ENCODE data around the gene TEDC2.

The TEDC2 gene

GRCh38 chr16:2470603-2471015 lies 10.7 kb downstream of the TEDC2 start:
- Histone ChIP-seq H3K27ac (ENCODE audit: insufficient read depth in 1 of 2, low read depth in 1 of 2, low read length in 2 of 2, poor library complexity in 1 of 2, severe bottlenecking in 2 of 2) (no peak overlapping the region), H3K27me3 (replicated peaks in 2 of 5; ENCODE audit: control insufficient read depth in 4 of 5, insufficient read depth in 5 of 5, low read length in 4 of 5) (peaks cover 0 to 51% (median 19%) of the 10 kb centered on the region in 5 experiments), H3K4me3 (ENCODE audit: control insufficient read depth in 1 of 7, extremely low read depth in 1 of 7, insufficient read depth in 4 of 7, low read depth in 2 of 7, low read length in 6 of 7) (no peak overlapping the region), H3K9me3 (ENCODE audit: control extremely low read depth in 1 of 5, control insufficient read depth in 4 of 5, insufficient read depth in 2 of 5, low read depth in 1 of 5, low read length in 4 of 5) (no peaks in the 10 kb centered on the region), H3K4me1 (ENCODE audit: control extremely low read depth in 1 of 4, control insufficient read depth in 4 of 4, insufficient read depth in 4 of 4, low read length in 3 of 4) (peaks cover 0 to 64% (median 55%) of the 10 kb centered on the region in 4 experiments), H3K36me3 (ENCODE audit: control insufficient read depth in 4 of 4, insufficient read depth in 4 of 4, low read length in 3 of 4) (no peaks in the 10 kb centered on the region)
- 31% methylated on average over 5 of the region's 9 CpGs for WGBS (ENCODE audit: insufficient coverage)
- ChIA-PET CTCF (interaction anchor here (1.1 to 2.8 kb wide), 5 partner anchors 8 to 29 kb away, joined by 3 to 6 read pairs (median 3); no protein-coding TSS in a partner anchor), POLR2A (interaction anchor here (0.7 kb wide), 1 partner anchor 15 kb away, joined by 3 read pairs; no protein-coding TSS in a partner anchor)
- no peak for DNase-seq

GRCh38 chr16:2471016-2471652 lies 11.2 kb downstream of the TEDC2 start, which contains the start of gene NTN3:
Gene NTN3, plus strand, starts transcription at chr16:2471297. Its CDS starts 405 bp downstream, at chr16:2471702.
- POLR2A ChIA-PET = interaction anchor here (0.7 kb wide), 1 partner anchor 15 kb away, joined by 3 read pairs; no protein-coding TSS in a partner anchor
- Histone ChIP-seq H3K9me3 (ENCODE audit: control extremely low read depth in 1 of 5, control insufficient read depth in 4 of 5, insufficient read depth in 2 of 5, low read depth in 1 of 5, low read length in 4 of 5) (no peaks in the 10 kb centered on the region), H3K36me3 (ENCODE audit: control insufficient read depth in 4 of 4, insufficient read depth in 4 of 4, low read length in 3 of 4) (no peaks in the 10 kb centered on the region), H3K27ac (ENCODE audit: insufficient read depth in 1 of 2, low read depth in 1 of 2, low read length in 2 of 2, poor library complexity in 1 of 2, severe bottlenecking in 2 of 2) (no peak within 1 kb of the TSS), H3K27me3 (replicated peaks in 2 of 5; ENCODE audit: control insufficient read depth in 4 of 5, insufficient read depth in 5 of 5, low read length in 4 of 5) (peaks cover 0 to 51% (median 19%) of the 10 kb centered on the region in 5 experiments), H3K4me3 (ENCODE audit: control insufficient read depth in 1 of 7, extremely low read depth in 1 of 7, insufficient read depth in 4 of 7, low read depth in 2 of 7, low read length in 6 of 7) (peak within 1 kb of the TSS in 3 of 7 experiments; percentile 28 to 58 (median 43)), H3K4me1 (ENCODE audit: control extremely low read depth in 1 of 4, control insufficient read depth in 4 of 4, insufficient read depth in 4 of 4, low read length in 3 of 4) (peaks cover 3 to 69% (median 61%) of the 10 kb centered on the region in 4 experiments)
- CTCF ChIA-PET = interaction anchor here (0.8 to 1.6 kb wide), 4 partner anchors 9 to 16 kb away, joined by 3 to 5 read pairs (median 3); no protein-coding TSS in a partner anchor
- 0% methylated on average over 33 of the region's 59 CpGs for WGBS (ENCODE audit: insufficient coverage)
- peak in 2 of 3 donors; percentile 26 to 27 for DNase-seq

- Histone ChIP-seq H3K4me1 (ENCODE audit: control extremely low read depth in 1 of 4, control insufficient read depth in 4 of 4, insufficient read depth in 4 of 4, low read length in 3 of 4) (peaks cover 4 to 70% (median 63%) of the 10 kb centered on the region in 4 experiments), H3K36me3 (ENCODE audit: control insufficient read depth in 4 of 4, insufficient read depth in 4 of 4, low read length in 3 of 4) (no peaks in the 10 kb centered on the region), H3K27ac (ENCODE audit: insufficient read depth in 1 of 2, low read depth in 1 of 2, low read length in 2 of 2, poor library complexity in 1 of 2, severe bottlenecking in 2 of 2) (no peak overlapping the region), H3K9me3 (ENCODE audit: control extremely low read depth in 1 of 5, control insufficient read depth in 4 of 5, insufficient read depth in 2 of 5, low read depth in 1 of 5, low read length in 4 of 5) (no peaks in the 10 kb centered on the region), H3K4me3 (ENCODE audit: control insufficient read depth in 1 of 7, extremely low read depth in 1 of 7, insufficient read depth in 4 of 7, low read depth in 2 of 7, low read length in 6 of 7) (peak overlapping the region in 3 of 7 experiments; percentile 28 to 58 (median 43)), H3K27me3 (replicated peaks in 2 of 5; ENCODE audit: control insufficient read depth in 4 of 5, insufficient read depth in 5 of 5, low read length in 4 of 5) (peaks cover 0 to 51% (median 19%) of the 10 kb centered on the region in 5 experiments)
- DNase-seq = no peak
- POLR2A ChIA-PET = no interaction called here
- CTCF ChIA-PET = interaction anchor here (0.8 to 1.0 kb wide), 2 partner anchors 11 to 12 kb away, joined by 3 read pairs; no protein-coding TSS in a partner anchor
- WGBS (ENCODE audit: insufficient coverage) = 37% methylated on average over 59 of the region's 61 CpGs
Observed at GRCh38 chr16:2471653-2472487, 12.0 kb downstream of the TEDC2 start.

- Histone ChIP-seq H3K4me1 (ENCODE audit: control extremely low read depth in 1 of 4, control insufficient read depth in 4 of 4, insufficient read depth in 4 of 4, low read length in 3 of 4) (peaks cover 4 to 64% (median 60%) of the 10 kb centered on the region in 4 experiments), H3K9me3 (ENCODE audit: control extremely low read depth in 1 of 5, control insufficient read depth in 4 of 5, insufficient read depth in 2 of 5, low read depth in 1 of 5, low read length in 4 of 5) (no peaks in the 10 kb centered on the region), H3K36me3 (ENCODE audit: control insufficient read depth in 4 of 4, insufficient read depth in 4 of 4, low read length in 3 of 4) (no peaks in the 10 kb centered on the region), H3K27ac (ENCODE audit: insufficient read depth in 1 of 2, low read depth in 1 of 2, low read length in 2 of 2, poor library complexity in 1 of 2, severe bottlenecking in 2 of 2) (no peak overlapping the region), H3K4me3 (ENCODE audit: control insufficient read depth in 1 of 7, extremely low read depth in 1 of 7, insufficient read depth in 4 of 7, low read depth in 2 of 7, low read length in 6 of 7) (no peak overlapping the region), H3K27me3 (replicated peaks in 2 of 5; ENCODE audit: control insufficient read depth in 4 of 5, insufficient read depth in 5 of 5, low read length in 4 of 5) (peaks cover 0 to 51% (median 19%) of the 10 kb centered on the region in 5 experiments)
- WGBS (ENCODE audit: insufficient coverage) = 97% methylated on average over 27 of the region's 27 CpGs
- DNase-seq = no peak
- ChIA-PET CTCF (interaction anchor here (1.0 to 1.1 kb wide), 3 partner anchors 10 to 15 kb away, joined by 3 to 4 read pairs (median 4); no protein-coding TSS in a partner anchor), POLR2A (no interaction called here)
Observed at GRCh38 chr16:2472488-2472864, 12.6 kb downstream of the TEDC2 start.

GRCh38 chr16:2472885-2473445 lies 13.1 kb downstream of the TEDC2 start:
- WGBS (ENCODE audit: insufficient coverage) = 84% methylated on average over 13 of the region's 14 CpGs
- Histone ChIP-seq H3K4me1 (ENCODE audit: control extremely low read depth in 1 of 4, control insufficient read depth in 4 of 4, insufficient read depth in 4 of 4, low read length in 3 of 4) (peaks cover 4 to 59% (median 55%) of the 10 kb centered on the region in 4 experiments), H3K27ac (ENCODE audit: insufficient read depth in 1 of 2, low read depth in 1 of 2, low read length in 2 of 2, poor library complexity in 1 of 2, severe bottlenecking in 2 of 2) (no peak overlapping the region), H3K27me3 (replicated peaks in 2 of 5; ENCODE audit: control insufficient read depth in 4 of 5, insufficient read depth in 5 of 5, low read length in 4 of 5) (peaks cover 0 to 51% (median 19%) of the 10 kb centered on the region in 5 experiments), H3K4me3 (ENCODE audit: control insufficient read depth in 1 of 7, extremely low read depth in 1 of 7, insufficient read depth in 4 of 7, low read depth in 2 of 7, low read length in 6 of 7) (peak overlapping the region in 3 of 7 experiments; percentile 22 to 82 (median 73)), H3K9me3 (ENCODE audit: control extremely low read depth in 1 of 5, control insufficient read depth in 4 of 5, insufficient read depth in 2 of 5, low read depth in 1 of 5, low read length in 4 of 5) (no peaks in the 10 kb centered on the region), H3K36me3 (ENCODE audit: control insufficient read depth in 4 of 4, insufficient read depth in 4 of 4, low read length in 3 of 4) (no peaks in the 10 kb centered on the region)
- ChIA-PET POLR2A (interaction anchor here (0.6 kb wide), 1 partner anchor 13 kb away, joined by 3 read pairs; the partner anchor contains the start of gene TEDC2), CTCF (interaction anchor here (0.6 to 1.1 kb wide), 3 partner anchors 10 to 37 kb away, joined by 3 to 4 read pairs (median 4); no protein-coding TSS in a partner anchor)
- DNase-seq = no peak

- no peak overlapping the region for H3K27ac ChIP-seq (ENCODE audit: insufficient read depth in 1 of 2, low read depth in 1 of 2, low read length in 2 of 2, poor library complexity in 1 of 2, severe bottlenecking in 2 of 2)
- no peaks in the 10 kb centered on the region for H3K36me3 ChIP-seq (ENCODE audit: control insufficient read depth in 4 of 4, insufficient read depth in 4 of 4, low read length in 3 of 4)
- WGBS (ENCODE audit: insufficient coverage) = 3% methylated on average over 38 of the region's 49 CpGs
- POLR2A ChIA-PET = interaction anchor here (0.6 kb wide), 1 partner anchor 13 kb away, joined by 3 read pairs; the partner anchor contains the start of gene TEDC2
- CTCF ChIA-PET = interaction anchor here (0.6 to 2.4 kb wide), 4 partner anchors 9 to 38 kb away, joined by 3 to 19 read pairs (median 4); no protein-coding TSS in a partner anchor
- peak overlapping the region in 4 of 7 experiments; percentile 22 to 82 (median 76) for H3K4me3 ChIP-seq (ENCODE audit: control insufficient read depth in 1 of 7, extremely low read depth in 1 of 7, insufficient read depth in 4 of 7, low read depth in 2 of 7, low read length in 6 of 7)
- peak in 1 of 3 donors; percentile 41 for DNase-seq
- H3K4me1 ChIP-seq (ENCODE audit: control extremely low read depth in 1 of 4, control insufficient read depth in 4 of 4, insufficient read depth in 4 of 4, low read length in 3 of 4) = peaks cover 4 to 54% (median 50%) of the 10 kb centered on the region in 4 experiments
- no peaks in the 10 kb centered on the region for H3K9me3 ChIP-seq (ENCODE audit: control extremely low read depth in 1 of 5, control insufficient read depth in 4 of 5, insufficient read depth in 2 of 5, low read depth in 1 of 5, low read length in 4 of 5)
- H3K27me3 ChIP-seq (replicated peaks in 2 of 5; ENCODE audit: control insufficient read depth in 4 of 5, insufficient read depth in 5 of 5, low read length in 4 of 5) = peaks cover 0 to 49% (median 19%) of the 10 kb centered on the region in 5 experiments
Observed at GRCh38 chr16:2473446-2473926, 13.6 kb downstream of the TEDC2 start.
